CD14-positive monocyte (primary cell): ENCODE data around the gene KIF1A. TPM values are rescaled to one million over a fixed set of nuclear protein-coding genes. Genes with fewer than 3 reads are reported as not detected.

Source experiments
- DNase-seq, 3 donors: peaks; one replicate each; pipeline ENCODE4 v3.0.0-alpha.2; 2011 to 2022
- H2AFZ ChIP-seq: 2 replicates; pipeline ENCODE4 v1.6.0; 2012; ENCODE audit warnings: mild to moderate bottlenecking, low read depth, low read length, inconsistent platforms; ENCODE audit not compliant: insufficient read depth, poor library complexity, severe bottlenecking
- H3K27ac ChIP-seq, 2 donors: 1 replicate in 1 of 2; 2 replicates in 1 of 2; pipeline ENCODE4 v1.5.1; 2012 to 2013; ENCODE audit warnings: low read length in 2 of 2, control low read depth in 1 of 2, inconsistent platforms in 1 of 2, low read depth in 1 of 2, mild to moderate bottlenecking in 1 of 2
- H3K27me3 ChIP-seq, 2 donors: one replicate each; pipeline versions ENCODE4 v1.6.0 to v1.6.1; 2011 to 2013; ENCODE audit warnings: low read length in 2 of 2; ENCODE audit not compliant: control insufficient read depth in 2 of 2, insufficient read depth in 2 of 2
- H3K36me3 ChIP-seq, 2 donors: replicated peaks in 1 of 2; 1 replicate in 1 of 2; 2 replicates in 1 of 2; pipeline versions ENCODE4 v1.5.1 to v1.6.1; 2012 to 2013; ENCODE audit warnings: low read length in 2 of 2, control low read depth in 1 of 2, inconsistent platforms in 1 of 2, mild to moderate bottlenecking in 1 of 2; ENCODE audit not compliant: insufficient read depth in 2 of 2, control insufficient read depth in 1 of 2
- H3K4me1 ChIP-seq, 2 donors: 1 replicate in 1 of 2; 2 replicates in 1 of 2; pipeline versions ENCODE4 v1.5.1 to v1.6.1; 2012 to 2013; ENCODE audit warnings: low read length in 2 of 2, control low read depth in 1 of 2, inconsistent platforms in 1 of 2, mild to moderate bottlenecking in 1 of 2, moderate library complexity in 1 of 2; ENCODE audit not compliant: insufficient read depth in 2 of 2, control insufficient read depth in 1 of 2
- H3K4me2 ChIP-seq: replicated peaks from 2 replicates; pipeline ENCODE3; 2012; ENCODE audit warnings: low read length, moderate library complexity, mild to moderate bottlenecking; ENCODE audit not compliant: poor library complexity, severe bottlenecking; ENCODE audit errors: extremely low read depth
- H3K4me3 ChIP-seq, 3 experiments: fragments of 200-600 bp in 1 of 3; sonication (generic) in 1 of 3; replicated peaks in 1 of 3; 1 replicate in 2 of 3; 2 replicates in 1 of 3; pipeline ENCODE4 v1.5.1; 2011 to 2013; ENCODE audit warnings: low read length in 3 of 3, mild to moderate bottlenecking in 3 of 3, control low read depth in 2 of 3, low read depth in 2 of 3, inconsistent platforms in 1 of 3, moderate library complexity in 1 of 3
- H3K79me2 ChIP-seq: 2 replicates; pipeline ENCODE4 v1.6.0; 2012; ENCODE audit warnings: mild to moderate bottlenecking, control low read depth, inconsistent platforms, low read length, moderate library complexity; ENCODE audit not compliant: insufficient read depth
- H3K9ac ChIP-seq: 2 replicates; pipeline ENCODE4 v1.6.0; 2017; ENCODE audit warnings: low read length, mild to moderate bottlenecking; ENCODE audit not compliant: insufficient read depth, poor library complexity, severe bottlenecking
- H3K9me3 ChIP-seq, 2 donors: replicated peaks in 1 of 2; 1 replicate in 1 of 2; 2 replicates in 1 of 2; pipeline versions ENCODE4 v1.5.1 to v1.6.1; 2012 to 2013; ENCODE audit warnings: low read length in 2 of 2, control low read depth in 1 of 2; ENCODE audit not compliant: control insufficient read depth in 1 of 2, insufficient read depth in 1 of 2
- H4K20me1 ChIP-seq: 2 replicates; pipeline ENCODE4 v1.6.0; 2012; ENCODE audit warnings: mild to moderate bottlenecking, low read length, control low read depth, moderate library complexity; ENCODE audit not compliant: insufficient read depth
- H3K27ac Mint-ChIP-seq, 7 donors: one replicate each; pipeline ENCODE4 v1.8.0; 2020; ENCODE audit warnings: mild to moderate bottlenecking in 7 of 7, mixed read lengths in 7 of 7, moderate library complexity in 6 of 7, inconsistent platforms in 2 of 7
- H3K27me3 Mint-ChIP-seq, 3 donors: one replicate each; pipeline ENCODE4 v1.8.0; 2021 to 2022; ENCODE audit warnings: low read depth in 3 of 3, mild to moderate bottlenecking in 3 of 3, mixed read lengths in 3 of 3, moderate library complexity in 3 of 3, inconsistent platforms in 1 of 3
- H3K36me3 Mint-ChIP-seq, 2 donors: one replicate each; pipeline ENCODE4 v1.8.0; 2020; ENCODE audit warnings: mixed read lengths in 2 of 2, inconsistent platforms in 1 of 2, mild to moderate bottlenecking in 1 of 2
- H3K4me1 Mint-ChIP-seq: one replicate; pipeline ENCODE4 v1.8.0; 2020; ENCODE audit warnings: mild to moderate bottlenecking, mixed read lengths
- H3K4me3 Mint-ChIP-seq, 2 donors: one replicate each; pipeline ENCODE4 v1.8.0; 2020; ENCODE audit warnings: mild to moderate bottlenecking in 2 of 2, mixed read lengths in 2 of 2, moderate library complexity in 1 of 2
- H3K9me3 Mint-ChIP-seq, 7 donors: one replicate each; pipeline ENCODE4 v1.8.0; 2020 to 2022; ENCODE audit warnings: mixed read lengths in 7 of 7, mild to moderate bottlenecking in 6 of 7, moderate library complexity in 6 of 7, inconsistent platforms in 2 of 7
- CTCF ChIP-seq: fragments of 200-600 bp; IDR thresholded peaks from one replicate; pipeline ENCODE4 v1.8.0; 2022; ENCODE audit warnings: antibody characterized with exemption, mild to moderate bottlenecking
- WGBS: methylation state at CpG from one replicate; pipeline ENCODE4 v1.1.5; 2013; ENCODE audit warnings: missing lambda C conversion rate; ENCODE audit not compliant: insufficient coverage; 5-methylcytosine and 5-hydroxymethylcytosine counted together
- intact Hi-C, 2 donors: fragments of 100-400 bp; cut with micrococcal nuclease; formaldehyde crosslinking; loops; one replicate each; pipeline versions ENCODE4 v1.15.0 to v1.15.1; 2023
- polyA plus RNA-seq, 3 donors: library from polyadenylated mRNA; depleted of rRNA in 1 of 3; unstranded in 2 of 3; stranded (reverse) in 1 of 3; fragments of 300-500 nt in 2 of 3; fragments of >200 nt in 1 of 3; fragmentation: Illumina TruSeq in 2 of 3; gene quantifications; 1 replicate in 2 of 3; 2 replicates in 1 of 3; pipeline ENCODE4 v1.2.3, GENCODE V29; 2012 to 2021

The KIF1A gene
- polyA plus RNA-seq, 3 donors = not detected

GRCh38 chr2:240810621-240811020, 9.4 kb downstream of the KIF1A start:
- Histone ChIP-seq H3K4me3 (no peak overlapping the region), H3K4me1 (no peaks in the 10 kb centered on the region), H4K20me1 (no peaks in the 10 kb centered on the region), H3K9ac (no peak overlapping the region), H3K36me3 (no peaks in the 10 kb centered on the region), H2AFZ (no peak overlapping the region), H3K27me3 (peaks cover 4 to 7% of the 10 kb centered on the region in 2 donors), H3K9me3 (peaks cover 15 to 28% of the 10 kb centered on the region in 2 donors), H3K79me2 (no peaks in the 10 kb centered on the region), H3K4me2 (no peak overlapping the region), H3K27ac (no peak overlapping the region)
- Mint-ChIP-seq H3K4me1 (no peaks in the 10 kb centered on the region), H3K27ac (no peak overlapping the region), H3K9me3 (peaks cover 20 to 36% (median 32%) of the 10 kb centered on the region in 7 donors), H3K4me3 (no peak overlapping the region), H3K27me3 (peaks cover 20 to 35% (median 20%) of the 10 kb centered on the region in 3 donors), H3K36me3 (no peaks in the 10 kb centered on the region)
- DNase-seq = no peak
- no peak for TF ChIP-seq CTCF
- intact Hi-C loops = no loop called here
- WGBS = 99% methylated on average over 10 of the region's 16 CpGs

- Mint-ChIP-seq H3K27ac (no peak overlapping the region), H3K36me3 (no peaks in the 10 kb centered on the region), H3K4me3 (no peak overlapping the region), H3K27me3 (peaks cover 20 to 31% (median 20%) of the 10 kb centered on the region in 3 donors), H3K4me1 (no peaks in the 10 kb centered on the region), H3K9me3 (peaks cover 20 to 38% (median 32%) of the 10 kb centered on the region in 7 donors)
- Histone ChIP-seq H3K9me3 (peaks cover 15 to 28% of the 10 kb centered on the region in 2 donors), H3K4me1 (no peaks in the 10 kb centered on the region), H3K4me3 (no peak overlapping the region), H4K20me1 (no peaks in the 10 kb centered on the region), H3K79me2 (no peaks in the 10 kb centered on the region), H3K27me3 (peaks cover 4 to 7% of the 10 kb centered on the region in 2 donors), H2AFZ (no peak overlapping the region), H3K36me3 (no peaks in the 10 kb centered on the region), H3K27ac (no peak overlapping the region), H3K4me2 (no peak overlapping the region), H3K9ac (no peak overlapping the region)
- no peak for DNase-seq
- intact Hi-C loops = no loop called here
- WGBS = 63% methylated on average over 1 of the region's 6 CpGs
- TF ChIP-seq CTCF = no peak
These were observed 9.8 kb downstream of the KIF1A start for GRCh38 chr2:240810199-240810598.
